Measurements from ENCODE around the gene PHETA1. TPM values are rescaled to one million over a fixed set of nuclear protein-coding genes. Genes with fewer than 3 reads are reported as not detected.

PHETA1 gene
- total RNA-seq, 2 donors from 2014 or later, result 11.5 to 13.4 TPM

DNA sequence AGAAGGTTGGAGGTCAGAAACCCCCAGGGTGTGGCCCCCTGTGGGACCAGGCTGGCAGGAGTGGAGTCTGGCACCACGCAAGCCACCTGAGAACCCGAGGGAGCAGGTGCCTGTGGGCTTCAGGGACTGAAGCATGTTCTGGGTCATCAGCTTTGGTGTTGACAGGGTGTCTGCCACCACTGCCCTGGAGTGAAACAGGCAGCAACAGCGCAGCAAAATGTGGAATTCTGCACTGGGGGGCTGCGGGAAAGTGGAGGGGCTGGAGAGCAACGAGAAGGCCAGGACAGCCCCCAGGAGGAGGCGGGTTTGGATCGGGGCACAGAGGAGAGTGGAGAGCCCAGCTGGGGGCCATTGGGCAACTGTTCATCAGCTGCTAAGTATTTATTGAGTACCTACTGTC, 15.9 kb downstream of the PHETA1 start:
- no peak for DNase-seq (ENCODE audit: low spot score)
- Histone ChIP-seq H3K4me1 (no peaks in the 10 kb centered on the region), H3K4me3 (no peak overlapping the region), H3K27me3 (no peaks in the 10 kb centered on the region), H3K9me3 (peaks cover 0 to 15% of the 10 kb centered on the region in 2 donors), H3K36me3 (no peaks in the 10 kb centered on the region), H3K27ac (no peak overlapping the region)
- TF ChIP-seq, protein P1, sequence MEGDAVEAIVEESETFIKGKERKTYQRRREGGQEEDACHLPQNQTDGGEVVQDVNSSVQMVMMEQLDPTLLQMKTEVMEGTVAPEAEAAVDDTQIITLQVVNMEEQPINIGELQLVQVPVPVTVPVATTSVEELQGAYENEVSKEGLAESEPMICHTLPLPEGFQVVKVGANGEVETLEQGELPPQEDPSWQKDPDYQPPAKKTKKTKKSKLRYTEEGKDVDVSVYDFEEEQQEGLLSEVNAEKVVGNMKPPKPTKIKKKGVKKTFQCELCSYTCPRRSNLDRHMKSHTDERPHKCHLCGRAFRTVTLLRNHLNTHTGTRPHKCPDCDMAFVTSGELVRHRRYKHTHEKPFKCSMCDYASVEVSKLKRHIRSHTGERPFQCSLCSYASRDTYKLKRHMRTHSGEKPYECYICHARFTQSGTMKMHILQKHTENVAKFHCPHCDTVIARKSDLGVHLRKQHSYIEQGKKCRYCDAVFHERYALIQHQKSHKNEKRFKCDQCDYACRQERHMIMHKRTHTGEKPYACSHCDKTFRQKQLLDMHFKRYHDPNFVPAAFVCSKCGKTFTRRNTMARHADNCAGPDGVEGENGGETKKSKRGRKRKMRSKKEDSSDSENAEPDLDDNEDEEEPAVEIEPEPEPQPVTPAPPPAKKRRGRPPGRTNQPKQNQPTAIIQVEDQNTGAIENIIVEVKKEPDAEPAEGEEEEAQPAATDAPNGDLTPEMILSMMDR (IDR thresholded peaks at IDR 0.05), result no peak

GRCh38 chr12:111352296-111352993, 16.4 kb downstream of the PHETA1 start:
- Histone ChIP-seq H3K4me1 (no peaks in the 10 kb centered on the region), H3K9me3 (peaks cover 0 to 20% of the 10 kb centered on the region in 2 donors), H3K4me3 (no peak overlapping the region), H3K36me3 (no peaks in the 10 kb centered on the region), H3K27ac (no peak overlapping the region), H3K27me3 (no peaks in the 10 kb centered on the region)
- TF ChIP-seq, protein P1 (IDR thresholded peaks at IDR 0.05), result no peak
- no peak for DNase-seq (ENCODE audit: low spot score)

GRCh38 chr12:111351026-111351425, 17.9 kb downstream of the PHETA1 start:
- DNase-seq (ENCODE audit: low spot score), result no peak
- Histone ChIP-seq H3K4me3 (no peak overlapping the region), H3K27me3 (no peaks in the 10 kb centered on the region), H3K27ac (no peak overlapping the region), H3K36me3 (no peaks in the 10 kb centered on the region), H3K9me3 (peaks cover 0 to 20% of the 10 kb centered on the region in 2 donors), H3K4me1 (no peaks in the 10 kb centered on the region)
- TF ChIP-seq, protein P1 (IDR thresholded peaks at IDR 0.05), result no peak

DNA sequence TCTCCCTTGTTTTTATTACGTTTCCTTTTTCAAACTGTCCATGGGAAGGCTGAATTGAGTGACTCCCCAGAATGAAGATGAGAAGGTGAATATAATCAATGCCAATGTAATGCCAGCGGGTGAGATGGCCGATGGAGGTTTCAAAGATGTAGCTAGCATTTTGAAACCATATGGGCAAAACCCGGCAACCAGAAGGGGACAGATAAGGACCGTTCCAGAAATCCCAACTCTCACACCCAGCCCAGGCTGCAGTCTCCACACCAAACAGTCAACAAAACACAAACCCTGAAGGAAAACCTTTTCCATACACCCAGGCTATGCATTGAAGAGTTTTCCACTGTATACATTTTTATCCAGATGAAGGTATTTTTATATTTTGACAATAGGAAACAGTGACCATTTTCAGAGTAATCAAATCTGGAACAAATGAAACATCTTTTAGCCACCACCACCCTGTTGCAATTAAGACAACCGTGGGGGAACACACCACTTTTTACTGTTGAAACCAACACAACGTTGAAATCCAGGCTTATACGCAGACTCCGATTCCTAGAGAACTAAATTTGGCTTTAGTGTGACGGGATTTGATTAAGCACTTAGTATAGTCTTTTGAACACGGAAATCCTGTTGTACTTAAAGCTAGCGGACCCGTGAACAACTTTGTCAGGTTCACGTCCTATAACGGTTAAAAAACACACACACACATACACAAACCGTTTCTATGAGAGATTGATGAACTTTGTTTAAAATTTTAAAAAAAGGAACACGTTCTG, 19.0 kb downstream of the PHETA1 start:
- Histone ChIP-seq H3K27ac (no peak overlapping the region), H3K27me3 (no peaks in the 10 kb centered on the region), H3K9me3 (peaks cover 0 to 20% of the 10 kb centered on the region in 2 donors), H3K36me3 (no peaks in the 10 kb centered on the region), H3K4me3 (no peak overlapping the region), H3K4me1 (no peaks in the 10 kb centered on the region)
- TF ChIP-seq, protein P1 (IDR thresholded peaks at IDR 0.05), result no peak
- no peak for DNase-seq (ENCODE audit: low spot score)

DNA sequence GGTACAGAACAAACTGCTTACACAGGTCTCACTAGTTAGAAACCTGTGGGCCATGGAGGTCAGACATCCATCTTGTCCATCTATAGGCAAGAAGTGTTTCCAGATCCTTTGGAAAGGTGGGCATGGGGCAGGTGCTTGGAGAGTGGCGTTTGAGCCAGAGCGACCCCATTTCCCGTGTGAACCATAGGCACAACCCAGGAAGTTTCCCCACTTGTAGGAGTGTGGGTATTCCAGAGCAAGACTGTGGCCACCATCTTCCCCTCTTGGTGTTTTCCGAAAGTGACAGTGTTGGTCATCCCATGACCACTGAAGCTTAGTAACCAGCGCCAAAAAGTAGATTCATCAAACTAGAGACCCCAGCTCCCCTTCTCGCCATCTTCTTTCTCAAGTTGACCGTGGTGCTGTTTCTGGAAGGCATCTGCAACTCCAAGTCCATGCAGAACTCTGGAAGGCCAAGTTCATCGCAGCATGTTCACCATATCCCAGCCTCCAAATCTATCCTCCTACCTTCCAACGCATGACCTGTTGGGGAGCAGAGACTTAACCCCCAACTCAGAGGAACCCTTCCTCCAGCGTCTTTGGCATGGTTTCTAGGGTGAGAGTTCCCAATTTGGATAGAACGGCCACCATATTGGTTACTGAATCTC, 19.7 kb downstream of the PHETA1 start:
- no peak for DNase-seq (ENCODE audit: low spot score)
- TF ChIP-seq, protein P1 (IDR thresholded peaks at IDR 0.05), result no peak
- no peak overlapping the region for H3K4me3 ChIP-seq

More for the DNA sequence above, 19.7 kb downstream of the PHETA1 start:
- Histone ChIP-seq H3K9me3 (peaks cover 0 to 20% of the 10 kb centered on the region in 2 donors), H3K36me3 (no peaks in the 10 kb centered on the region), H3K27ac (no peak overlapping the region), H3K4me1 (no peaks in the 10 kb centered on the region), H3K27me3 (no peaks in the 10 kb centered on the region)
